SK-N-MC (cell line): ENCODE data around the gene KCNH3.

Source experiments
- EZH2 ChIP-seq: fragments of 200-600 bp; sonication (generic); IDR thresholded peaks from one replicate; pipeline ENCODE4 v1.6.1; 2017; ENCODE audit warnings: antibody characterized with exemption
- FOXP2 ChIP-seq: optimal IDR thresholded peaks from 2 replicates; pipeline ENCODE3; 2011; ENCODE audit warnings: mild to moderate bottlenecking, moderate library complexity; ENCODE audit not compliant: insufficient read depth; ENCODE audit errors: extremely low read length, control extremely low read depth

- TF ChIP-seq FOXP2 (no peak), EZH2 (no peak)
These were observed 2.2 kb upstream of the KCNH3 start for GRCh38 chr12:49536526-49537071.
